Gastrocnemius medialis (tissue), 4 donors: Measurements from ENCODE around the gene MN1.

Source experiments
- CTCF ChIP-seq, 5 experiments: fragments of 450-650 bp in 3 of 5; fragments of 200-600 bp in 2 of 5; sonication (generic) in 2 of 5; IDR thresholded peaks in 4 of 5; conservative IDR thresholded peaks in 1 of 5; 1 replicate in 4 of 5; 2 replicates in 1 of 5; pipeline ENCODE4 v1.5.1; 2016 to 2019; ENCODE audit warnings: antibody characterized with exemption in 5 of 5, mild to moderate bottlenecking in 3 of 5, moderate library complexity in 3 of 5
- POLR2A ChIP-seq, 2 donors: fragments of 450-650 bp; IDR thresholded peaks; one replicate each; pipeline ENCODE4 v1.6.1; 2017; ENCODE audit warnings: antibody characterized with exemption in 2 of 2, mild to moderate bottlenecking in 2 of 2, moderate library complexity in 2 of 2

DNA sequence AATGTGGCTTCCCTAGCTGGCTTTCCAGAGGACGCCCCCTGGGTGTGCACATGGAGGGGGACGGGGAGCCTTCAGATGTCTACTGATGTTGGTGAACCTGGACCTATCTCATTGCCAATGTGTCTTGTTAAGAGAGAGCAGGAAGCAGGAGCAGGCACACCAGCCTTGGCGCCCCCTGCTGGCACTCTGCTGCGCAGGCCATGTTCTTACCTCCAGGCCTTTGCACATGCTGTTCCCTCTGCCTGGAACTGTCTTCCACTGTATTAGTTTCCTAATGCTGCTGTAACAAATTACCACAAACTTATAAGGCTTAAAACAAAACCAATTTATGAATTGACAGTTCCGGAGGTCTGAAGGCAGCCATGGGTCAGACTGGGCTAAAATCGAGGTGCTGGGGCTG lies 23.6 kb upstream of the MN1 start:
- TF ChIP-seq CTCF (IDR thresholded peaks at IDR 0.05 in 4 of 5, conservative IDR thresholded peaks at IDR 0.05 in 1 of 5) (peak in 2 of 5 experiments; percentile 14 to 24), POLR2A (IDR thresholded peaks at IDR 0.05) (no peak)
